B cell (primary cell): ENCODE measurements around the gene DCPS. TPM values are rescaled to one million over a fixed set of nuclear protein-coding genes. Genes with fewer than 3 reads are reported as not detected.

ENCODE experiments used
- ATAC-seq: fragments of 200-7000 bp; cut with Tn5 transposase; one replicate; pipeline ENCODE4 v1.10.0; 2021; ENCODE audit warnings: low read depth, mild to moderate bottlenecking, moderate number of reproducible peaks, moderate library complexity
- CTCF ChIA-PET: fragments of 350-600 bp; sonication (Branson Sonifier 250); formaldehyde crosslinking; loops from one replicate; lab custom pipeline; 2021; ENCODE audit warnings: antibody characterized with exemption, inconsistent platforms; lab: Charles Lee
- POLR2A ChIA-PET: fragments of 350-600 bp; sonication (Branson Sonifier 250); formaldehyde crosslinking; loops from one replicate; lab custom pipeline; 2021; ENCODE audit warnings: antibody characterized with exemption; lab: Charles Lee
- DNase-seq: peaks from one replicate; pipeline ENCODE4 v3.0.0; 2013
- H2AFZ ChIP-seq: 2 replicates; pipeline ENCODE4 v1.6.1; 2012; ENCODE audit warnings: mild to moderate bottlenecking, low read depth, low read length; ENCODE audit not compliant: insufficient read depth, poor library complexity, severe bottlenecking
- H3K27ac ChIP-seq, 2 donors: 1 replicate in 1 of 2; 2 replicates in 1 of 2; pipeline ENCODE4 v1.5.1; 2012 to 2013; ENCODE audit warnings: low read length in 2 of 2, mild to moderate bottlenecking in 2 of 2, moderate library complexity in 1 of 2
- H3K27me3 ChIP-seq, 4 experiments: fragments of 200-600 bp in 1 of 4; sonication (generic) in 1 of 4; replicated peaks in 1 of 4; 1 replicate in 2 of 4; 2 replicates in 2 of 4; pipeline versions ENCODE4 v1.6.1 to v1.7.0; 2013 to 2016; ENCODE audit warnings: low read length in 3 of 4, mild to moderate bottlenecking in 2 of 4, mixed read lengths in 1 of 4, moderate library complexity in 1 of 4; ENCODE audit not compliant: insufficient read depth in 4 of 4, control insufficient read depth in 3 of 4; ENCODE audit errors: control extremely low read depth in 1 of 4
- H3K36me3 ChIP-seq, 2 experiments: replicated peaks in 1 of 2; 1 replicate in 1 of 2; 2 replicates in 1 of 2; pipeline versions ENCODE4 v1.6.1 to v1.7.1; 2013; ENCODE audit warnings: low read length in 1 of 2; ENCODE audit not compliant: insufficient read depth in 2 of 2, control insufficient read depth in 1 of 2; ENCODE audit errors: control extremely low read depth in 1 of 2, extremely low read depth in 1 of 2
- H3K4me1 ChIP-seq, 2 donors: fragments of 200-600 bp in 1 of 2; sonication (generic) in 1 of 2; 1 replicate in 1 of 2; 2 replicates in 1 of 2; pipeline versions ENCODE4 v1.5.1 to v1.6.1; 2013 to 2017; ENCODE audit warnings: low read length in 2 of 2; ENCODE audit not compliant: control insufficient read depth in 2 of 2, insufficient read depth in 2 of 2
- H3K4me2 ChIP-seq: replicated peaks from 2 replicates; pipeline ENCODE3; 2012; ENCODE audit warnings: mild to moderate bottlenecking, low read depth, low read length; ENCODE audit not compliant: poor library complexity, severe bottlenecking
- H3K4me3 ChIP-seq, 5 experiments: fragments of 200-600 bp in 1 of 5; sonication (generic) in 1 of 5; 1 replicate in 3 of 5; 2 replicates in 2 of 5; pipeline versions ENCODE4 v1.5.1 to v1.7.0; 2011 to 2016; ENCODE audit warnings: low read length in 4 of 5, mild to moderate bottlenecking in 4 of 5, low read depth in 2 of 5, control low read depth in 1 of 5, moderate library complexity in 1 of 5; ENCODE audit not compliant: insufficient read depth in 1 of 5; ENCODE audit errors: control extremely low read depth in 1 of 5, extremely low read depth in 1 of 5
- H3K79me2 ChIP-seq: fragments of 200-600 bp; sonication (generic); one replicate; pipeline ENCODE4 v1.6.0; 2016; ENCODE audit warnings: low read length; ENCODE audit not compliant: control insufficient read depth, insufficient read depth
- H3K9ac ChIP-seq: fragments of 200-600 bp; sonication (generic); 2 replicates; pipeline ENCODE4 v1.6.1; 2017; ENCODE audit warnings: mild to moderate bottlenecking, low read length, moderate library complexity
- H3K9me3 ChIP-seq, 3 donors: one replicate each; pipeline versions ENCODE4 v1.6.1 to v1.7.1; 2013; ENCODE audit warnings: low read length in 2 of 3; ENCODE audit not compliant: control insufficient read depth in 2 of 3, insufficient read depth in 1 of 3; ENCODE audit errors: control extremely low read depth in 1 of 3
- H4K20me1 ChIP-seq: 2 replicates; pipeline ENCODE4 v1.6.0; 2012; ENCODE audit warnings: mild to moderate bottlenecking, low read length; ENCODE audit not compliant: insufficient read depth, control insufficient read depth, poor library complexity, severe bottlenecking
- H3K27ac Mint-ChIP-seq: one replicate; pipeline ENCODE4 v1.8.0; 2021; ENCODE audit warnings: mixed read lengths
- H3K27me3 Mint-ChIP-seq: one replicate; pipeline ENCODE4 v1.8.0; 2021; ENCODE audit warnings: mixed read lengths
- H3K4me1 Mint-ChIP-seq: one replicate; pipeline ENCODE4 v1.8.0; 2021; ENCODE audit warnings: mixed read lengths
- H3K4me3 Mint-ChIP-seq: one replicate; pipeline ENCODE4 v1.8.0; 2021; ENCODE audit warnings: mixed read lengths
- H3K9me3 Mint-ChIP-seq: one replicate; pipeline ENCODE4 v1.8.0; 2022; ENCODE audit warnings: mixed read lengths; ENCODE audit not compliant: insufficient read depth
- EZH2 ChIP-seq: IDR thresholded peaks from 2 replicates; pipeline ENCODE4 v1.6.1; 2012; ENCODE audit warnings: borderline replicate concordance, low read depth, mild to moderate bottlenecking, moderate library complexity, low read length; ENCODE audit not compliant: insufficient read depth, poor library complexity, severe bottlenecking
- WGBS: methylation state at CpG from one replicate; pipeline ENCODE4 v1.1.5; 2013; ENCODE audit warnings: missing lambda C conversion rate; ENCODE audit not compliant: insufficient coverage; 5-methylcytosine and 5-hydroxymethylcytosine counted together
- intact Hi-C: fragments of 100-400 bp; cut with micrococcal nuclease; formaldehyde crosslinking; loops from one replicate; pipeline ENCODE4 v1.10.0; 2022
- polyA plus RNA-seq: library from polyadenylated mRNA; depleted of rRNA; stranded (reverse); fragments of >200 nt; gene quantifications from 2 replicates; pipeline ENCODE4 v1.2.3, GENCODE V29; 2012
- total RNA-seq, 2 donors: library from RNA; stranded (reverse); fragments of 120-200 nt in 1 of 2; gene quantifications; 1 replicate in 1 of 2; 2 replicates in 1 of 2; pipeline versions ENCODE4 v1.2.3 to v1.2.4, GENCODE V29; 2013 to 2022
- TF ChIP-seq, protein P1 (sequence below): fragments of 200-600 bp; IDR thresholded peaks from one replicate; pipeline ENCODE4 v1.8.0; 2022; ENCODE audit warnings: antibody characterized with exemption, mild to moderate bottlenecking

The DCPS gene
- total and polyA plus RNA-seq, 2 donors (not counting 1 experiment from before 2014, with no cell fraction given), result 21.7 to 37.1 TPM

DNA sequence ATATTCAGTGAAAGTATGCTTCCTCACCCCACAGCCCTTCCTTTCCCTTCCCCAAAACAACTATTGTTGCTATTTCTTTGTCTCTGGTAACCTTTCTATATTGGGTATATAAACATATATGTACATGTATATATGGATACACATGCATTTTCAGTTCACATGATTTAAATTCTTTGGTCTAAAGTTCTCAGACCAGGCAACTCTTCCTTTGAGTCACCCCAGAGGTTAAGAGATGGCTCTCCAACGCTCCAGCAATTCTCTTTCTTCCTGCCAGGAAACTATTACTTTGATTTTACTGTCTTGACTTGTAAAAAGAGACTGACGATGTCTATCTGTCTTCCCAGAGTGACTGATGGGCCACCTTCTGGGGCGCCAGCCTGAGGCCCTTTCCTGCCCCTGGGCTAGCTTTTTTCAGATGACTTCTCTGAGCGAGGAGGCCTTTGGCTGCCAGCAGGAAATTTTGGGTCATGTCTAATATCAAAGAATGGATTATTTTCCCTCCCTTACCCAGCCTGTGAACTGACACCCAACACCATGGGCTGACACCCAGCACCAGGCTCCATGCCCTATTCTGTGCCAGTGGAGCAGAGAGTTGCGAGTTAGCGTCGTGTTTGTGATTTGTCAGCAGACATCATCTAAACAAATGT is 37.2 kb downstream of the DCPS start:
- Histone ChIP-seq H3K79me2 (no peaks in the 10 kb centered on the region), H3K4me1 (no peaks in the 10 kb centered on the region), H4K20me1 (no peaks in the 10 kb centered on the region), H3K27me3 (no peaks in the 10 kb centered on the region), H2AFZ (no peak overlapping the region), H3K4me2 (no peak overlapping the region), H3K9ac (no peak overlapping the region), H3K4me3 (no peak overlapping the region), H3K36me3 (peaks cover 0 to 78% of the 10 kb centered on the region in 2 experiments), H3K27ac (no peak overlapping the region), H3K9me3 (no peaks in the 10 kb centered on the region)
- WGBS, result 87% methylated on average over 2 of the region's 7 CpGs
- ChIA-PET CTCF (no interaction called here), POLR2A (no interaction called here)
- H3K4me1 Mint-ChIP-seq, result peaks cover 6% of the 10 kb centered on the region
- H3K4me3 Mint-ChIP-seq, result no peak overlapping the region
- no peaks in the 10 kb centered on the region for H3K9me3 Mint-ChIP-seq
- DNase-seq (no peak), ATAC-seq (no peak)
- no peak for TF ChIP-seq EZH2
- TF ChIP-seq, protein P1, sequence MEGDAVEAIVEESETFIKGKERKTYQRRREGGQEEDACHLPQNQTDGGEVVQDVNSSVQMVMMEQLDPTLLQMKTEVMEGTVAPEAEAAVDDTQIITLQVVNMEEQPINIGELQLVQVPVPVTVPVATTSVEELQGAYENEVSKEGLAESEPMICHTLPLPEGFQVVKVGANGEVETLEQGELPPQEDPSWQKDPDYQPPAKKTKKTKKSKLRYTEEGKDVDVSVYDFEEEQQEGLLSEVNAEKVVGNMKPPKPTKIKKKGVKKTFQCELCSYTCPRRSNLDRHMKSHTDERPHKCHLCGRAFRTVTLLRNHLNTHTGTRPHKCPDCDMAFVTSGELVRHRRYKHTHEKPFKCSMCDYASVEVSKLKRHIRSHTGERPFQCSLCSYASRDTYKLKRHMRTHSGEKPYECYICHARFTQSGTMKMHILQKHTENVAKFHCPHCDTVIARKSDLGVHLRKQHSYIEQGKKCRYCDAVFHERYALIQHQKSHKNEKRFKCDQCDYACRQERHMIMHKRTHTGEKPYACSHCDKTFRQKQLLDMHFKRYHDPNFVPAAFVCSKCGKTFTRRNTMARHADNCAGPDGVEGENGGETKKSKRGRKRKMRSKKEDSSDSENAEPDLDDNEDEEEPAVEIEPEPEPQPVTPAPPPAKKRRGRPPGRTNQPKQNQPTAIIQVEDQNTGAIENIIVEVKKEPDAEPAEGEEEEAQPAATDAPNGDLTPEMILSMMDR, result no peak
- H3K27ac Mint-ChIP-seq, result no peak overlapping the region
- intact Hi-C loops, result no loop called here
- no peaks in the 10 kb centered on the region for H3K27me3 Mint-ChIP-seq

DNA sequence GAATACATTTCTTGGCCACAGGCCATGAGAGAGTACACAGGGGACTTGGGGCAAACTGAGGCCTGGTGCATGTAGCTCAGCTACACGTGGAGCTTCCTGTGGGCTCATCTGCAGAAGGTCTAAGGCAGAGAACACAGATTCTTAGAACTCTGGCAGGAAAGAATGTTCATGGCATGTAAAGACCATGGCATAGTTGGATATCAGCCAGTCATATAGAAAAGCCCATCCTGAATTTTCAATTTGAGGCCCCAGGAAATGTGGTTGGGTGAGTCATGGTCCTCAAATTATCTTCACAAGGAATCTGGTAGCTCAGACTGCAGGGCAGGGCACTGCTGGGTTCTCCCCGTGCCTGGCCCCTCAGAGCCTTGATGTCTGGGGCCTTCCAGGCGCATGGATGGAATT is 37.9 kb downstream of the DCPS start:
- no peak overlapping the region for H3K27ac ChIP-seq
- peaks cover 0 to 72% of the 10 kb centered on the region in 2 experiments for H3K36me3 ChIP-seq
- no peak overlapping the region for H3K4me3 ChIP-seq
- TF ChIP-seq, protein P1, result no peak
- TF ChIP-seq EZH2, result no peak
- Mint-ChIP-seq H3K27ac (no peak overlapping the region), H3K4me1 (no peaks in the 10 kb centered on the region), H3K27me3 (no peaks in the 10 kb centered on the region), H3K4me3 (no peak overlapping the region), H3K9me3 (no peaks in the 10 kb centered on the region)
- 67% methylated on average over 3 of the region's 3 CpGs for WGBS
- CTCF ChIA-PET, result no interaction called here
- no peaks in the 10 kb centered on the region for H3K79me2 ChIP-seq
- intact Hi-C loops, result no loop called here
- no peak for ATAC-seq
- H4K20me1 ChIP-seq, result no peaks in the 10 kb centered on the region
- no peak overlapping the region for H3K9ac ChIP-seq
- H3K4me1 ChIP-seq, result no peaks in the 10 kb centered on the region
- no peaks in the 10 kb centered on the region for H3K27me3 ChIP-seq
- H2AFZ ChIP-seq, result no peak overlapping the region
- POLR2A ChIA-PET, result no interaction called here
- no peaks in the 10 kb centered on the region for H3K9me3 ChIP-seq
- H3K4me2 ChIP-seq, result no peak overlapping the region
- DNase-seq, result no peak
